Measurements from ENCODE around the gene TTPAL. TPM values are rescaled to one million over a fixed set of nuclear protein-coding genes. Genes with fewer than 3 reads are reported as not detected.

The TTPAL gene
- total RNA-seq, 2 experiments from 2014 or later, result 30.1 to 31.4 TPM

- Mint-ChIP-seq H3K36me3 (no peaks in the 10 kb centered on the region), H3K9me3 (no peaks in the 10 kb centered on the region), H3K27ac (no peak overlapping the region), H3K4me3 (no peak overlapping the region), H3K27me3 (no peaks in the 10 kb centered on the region), H3K4me1 (no peaks in the 10 kb centered on the region)
- no peak for DNase-seq
Measured at GRCh38 chr20:44454306-44454963, 21.2 kb upstream of the TTPAL start.

GRCh38 chr20:44455126-44455525 is 20.5 kb upstream of the TTPAL start:
- Mint-ChIP-seq H3K36me3 (no peaks in the 10 kb centered on the region), H3K27ac (no peak overlapping the region), H3K9me3 (no peaks in the 10 kb centered on the region), H3K27me3 (no peaks in the 10 kb centered on the region), H3K4me3 (no peak overlapping the region), H3K4me1 (no peaks in the 10 kb centered on the region)
- DNase-seq, result no peak

DNA sequence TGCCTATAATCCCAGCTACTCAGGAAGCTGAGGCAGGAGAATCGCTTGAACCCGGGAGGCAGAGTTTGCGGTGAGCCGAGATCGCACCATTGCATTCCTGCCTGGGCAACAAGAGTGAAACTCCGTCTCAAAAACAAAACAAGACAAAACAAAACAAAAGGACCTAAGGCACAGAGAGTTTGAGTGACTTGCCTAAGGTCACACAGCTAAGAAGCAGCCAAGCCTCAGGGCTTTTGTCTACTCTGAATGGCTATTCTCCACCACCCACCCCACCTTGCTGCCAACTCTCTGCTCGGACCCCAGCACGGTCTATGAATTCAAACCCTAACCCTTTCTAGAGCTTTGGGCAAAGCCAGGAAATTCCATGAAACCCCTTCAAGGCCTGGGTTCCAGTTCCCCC is 19.1 kb upstream of the TTPAL start:
- H3K36me3 Mint-ChIP-seq, result no peaks in the 10 kb centered on the region
- no peaks in the 10 kb centered on the region for H3K27me3 Mint-ChIP-seq
- H3K4me1 Mint-ChIP-seq, result no peaks in the 10 kb centered on the region
- no peaks in the 10 kb centered on the region for H3K9me3 Mint-ChIP-seq
- no peak for DNase-seq
- H3K27ac Mint-ChIP-seq, result no peak overlapping the region
- H3K4me3 Mint-ChIP-seq, result no peak overlapping the region

GRCh38 chr20:44457016-44457415 is 18.7 kb upstream of the TTPAL start:
- no peaks in the 10 kb centered on the region for H3K4me1 Mint-ChIP-seq
- no peaks in the 10 kb centered on the region for H3K27me3 Mint-ChIP-seq
- DNase-seq, result no peak
- no peaks in the 10 kb centered on the region for H3K9me3 Mint-ChIP-seq
- no peak overlapping the region for H3K4me3 Mint-ChIP-seq
- no peak overlapping the region for H3K27ac Mint-ChIP-seq
- H3K36me3 Mint-ChIP-seq, result no peaks in the 10 kb centered on the region

GRCh38 chr20:44459271-44459670 is 16.4 kb upstream of the TTPAL start:
- no peaks in the 10 kb centered on the region for H3K9me3 Mint-ChIP-seq
- H3K36me3 Mint-ChIP-seq, result no peaks in the 10 kb centered on the region
- no peaks in the 10 kb centered on the region for H3K4me1 Mint-ChIP-seq
- H3K4me3 Mint-ChIP-seq, result no peak overlapping the region
- DNase-seq, result no peak
- no peak overlapping the region for H3K27ac Mint-ChIP-seq
- H3K27me3 Mint-ChIP-seq, result no peaks in the 10 kb centered on the region

GRCh38 chr20:44460795-44461141 is 14.9 kb upstream of the TTPAL start:
- H3K4me1 Mint-ChIP-seq, result no peaks in the 10 kb centered on the region
- H3K9me3 Mint-ChIP-seq, result no peaks in the 10 kb centered on the region
- no peaks in the 10 kb centered on the region for H3K36me3 Mint-ChIP-seq
- H3K27ac Mint-ChIP-seq, result no peak overlapping the region
- H3K27me3 Mint-ChIP-seq, result no peaks in the 10 kb centered on the region
- no peak for DNase-seq
- H3K4me3 Mint-ChIP-seq, result no peak overlapping the region

DNA sequence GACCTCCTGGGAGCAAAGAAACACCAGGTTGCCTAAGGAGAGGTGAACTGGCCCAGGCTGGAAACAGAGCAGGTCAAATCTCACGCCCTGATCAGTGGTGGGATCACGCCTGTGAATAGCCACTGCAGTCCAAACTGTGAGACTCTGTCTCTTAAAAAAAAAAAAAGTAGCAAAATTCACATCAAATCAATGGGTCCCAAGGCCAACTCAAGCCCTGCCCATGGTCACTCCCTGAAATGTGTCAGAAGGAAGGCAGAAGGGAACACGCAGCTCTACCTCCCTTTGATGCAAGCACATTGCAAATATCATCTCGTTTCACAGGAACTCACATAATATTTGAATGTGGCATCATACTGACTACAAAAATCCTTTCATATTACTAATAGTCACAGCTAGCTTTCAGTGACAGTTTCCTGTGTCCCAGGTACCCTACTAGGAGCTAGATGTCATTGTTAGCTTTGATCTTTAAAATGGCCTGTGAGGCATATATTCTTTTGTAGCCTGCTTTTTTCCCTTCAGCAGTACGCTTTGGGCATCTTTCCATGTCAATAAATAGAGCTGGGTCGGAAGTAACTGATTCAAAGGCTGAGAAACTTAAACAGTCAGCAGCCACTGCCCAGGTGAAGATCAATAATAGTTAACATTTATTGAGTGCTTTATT is 14.4 kb upstream of the TTPAL start:
- H3K9me3 Mint-ChIP-seq, result no peaks in the 10 kb centered on the region
- no peak overlapping the region for H3K27ac Mint-ChIP-seq
- H3K36me3 Mint-ChIP-seq, result no peaks in the 10 kb centered on the region
- no peak for DNase-seq
- no peaks in the 10 kb centered on the region for H3K27me3 Mint-ChIP-seq
- H3K4me3 Mint-ChIP-seq, result no peak overlapping the region
- H3K4me1 Mint-ChIP-seq, result no peaks in the 10 kb centered on the region

- Mint-ChIP-seq H3K36me3 (no peaks in the 10 kb centered on the region), H3K27me3 (no peaks in the 10 kb centered on the region), H3K27ac (no peak overlapping the region)
Measured at GRCh38 chr20:44461803-44462174, 13.9 kb upstream of the TTPAL start.

DNA sequence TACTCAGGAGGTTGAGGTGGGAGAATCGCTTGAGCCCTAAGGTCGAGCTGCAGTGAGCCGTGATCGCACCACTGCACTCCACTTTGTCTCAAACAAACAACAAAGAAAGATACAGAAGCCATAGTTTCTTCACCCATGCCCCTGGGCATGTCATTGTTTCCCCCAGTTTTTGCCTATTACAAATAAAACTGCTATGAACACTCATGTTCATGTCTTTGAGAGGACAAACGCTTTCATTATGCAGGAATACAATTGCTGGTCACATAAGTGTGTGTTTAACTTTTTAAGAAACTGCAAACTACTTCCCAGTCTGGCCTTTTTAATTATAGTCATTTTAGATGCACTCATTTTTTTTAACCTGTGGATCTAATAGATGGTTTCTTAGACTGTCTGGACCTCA is 12.2 kb upstream of the TTPAL start:
- no peaks in the 10 kb centered on the region for H3K36me3 Mint-ChIP-seq
- no peaks in the 10 kb centered on the region for H3K27me3 Mint-ChIP-seq
- no peaks in the 10 kb centered on the region for H3K4me1 Mint-ChIP-seq
- no peak for DNase-seq
- H3K27ac Mint-ChIP-seq, result no peak overlapping the region
- no peak overlapping the region for H3K4me3 Mint-ChIP-seq
- H3K9me3 Mint-ChIP-seq, result no peaks in the 10 kb centered on the region

More at GRCh38 chr20:44461803-44462174, 13.9 kb upstream of the TTPAL start:
- no peak for DNase-seq
- no peaks in the 10 kb centered on the region for H3K4me1 Mint-ChIP-seq
- no peak overlapping the region for H3K4me3 Mint-ChIP-seq
- no peaks in the 10 kb centered on the region for H3K9me3 Mint-ChIP-seq

DNA sequence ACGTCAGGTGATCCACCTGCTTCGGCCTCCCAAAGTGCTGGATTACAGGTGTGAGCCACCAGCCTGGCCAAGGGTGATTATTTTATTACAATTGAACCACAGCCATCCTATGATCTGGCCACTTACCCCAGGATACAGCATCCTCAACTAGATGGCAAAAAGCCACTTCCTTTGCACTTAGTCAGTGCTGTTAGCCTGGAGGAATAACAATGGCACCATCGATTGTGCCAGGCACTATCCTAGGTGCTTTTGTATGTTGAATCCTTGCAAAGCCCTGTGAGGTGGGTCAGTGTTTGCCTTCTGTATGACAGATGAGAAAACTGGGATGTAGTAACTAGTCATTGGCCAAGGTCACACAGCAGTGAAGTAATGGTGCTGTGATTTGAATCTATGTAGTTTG is 11.2 kb upstream of the TTPAL start:
- Mint-ChIP-seq H3K9me3 (no peaks in the 10 kb centered on the region), H3K27ac (no peak overlapping the region), H3K4me1 (no peaks in the 10 kb centered on the region), H3K27me3 (no peaks in the 10 kb centered on the region), H3K4me3 (no peak overlapping the region), H3K36me3 (no peaks in the 10 kb centered on the region)
- DNase-seq, result no peak

GRCh38 chr20:44465001-44465560 is 10.6 kb upstream of the TTPAL start:
- no peak overlapping the region for H3K27ac Mint-ChIP-seq
- no peaks in the 10 kb centered on the region for H3K27me3 Mint-ChIP-seq
- no peaks in the 10 kb centered on the region for H3K4me1 Mint-ChIP-seq
- H3K4me3 Mint-ChIP-seq, result no peak overlapping the region
- H3K36me3 Mint-ChIP-seq, result no peaks in the 10 kb centered on the region
- H3K9me3 Mint-ChIP-seq, result no peaks in the 10 kb centered on the region
- DNase-seq, result no peak

- Mint-ChIP-seq H3K27ac (no peak overlapping the region), H3K36me3 (no peaks in the 10 kb centered on the region)
Measured at GRCh38 chr20:44467289-44467883, 8.3 kb upstream of the TTPAL start.

DNA sequence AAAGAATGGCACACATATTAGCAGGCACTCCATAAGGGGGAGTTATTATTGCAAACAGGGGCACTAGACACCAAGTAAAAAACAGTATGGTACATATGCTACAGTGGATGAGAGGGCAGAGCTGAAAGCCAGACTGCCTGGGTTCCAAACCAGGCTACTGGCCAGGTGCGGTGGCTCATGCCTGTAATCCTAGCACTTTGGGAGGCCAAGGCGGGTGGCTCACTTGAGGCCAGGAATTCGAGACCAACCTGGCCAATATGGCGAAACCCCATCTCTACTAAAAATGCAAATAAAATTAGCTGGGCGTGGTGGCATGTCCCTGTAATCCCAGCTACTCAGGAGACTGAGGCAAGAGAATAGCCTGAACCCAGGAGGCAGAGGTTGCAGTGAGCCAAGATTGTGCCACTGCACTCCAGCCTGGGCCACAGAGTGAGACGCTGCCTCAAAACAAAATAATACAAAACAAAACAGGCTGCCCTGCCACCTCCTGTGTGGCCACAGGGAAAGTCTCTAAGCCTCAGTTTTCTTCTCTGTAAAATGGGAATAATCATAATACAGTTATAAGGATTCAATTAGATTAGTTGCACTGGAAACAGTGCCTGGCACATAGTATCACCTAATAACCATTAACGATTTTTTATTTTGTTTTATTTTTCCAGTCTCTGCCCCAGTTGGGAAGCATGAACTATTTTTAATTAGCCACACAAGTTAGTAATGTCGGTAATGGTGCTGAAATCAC is 7.5 kb upstream of the TTPAL start:
- no peaks in the 10 kb centered on the region for H3K27me3 Mint-ChIP-seq
- H3K27ac Mint-ChIP-seq, result no peak overlapping the region
- no peaks in the 10 kb centered on the region for H3K4me1 Mint-ChIP-seq
- no peak overlapping the region for H3K4me3 Mint-ChIP-seq
- DNase-seq, result no peak
- no peaks in the 10 kb centered on the region for H3K9me3 Mint-ChIP-seq
- no peaks in the 10 kb centered on the region for H3K36me3 Mint-ChIP-seq

More at GRCh38 chr20:44467289-44467883, 8.3 kb upstream of the TTPAL start:
- no peaks in the 10 kb centered on the region for H3K4me1 Mint-ChIP-seq
- H3K27me3 Mint-ChIP-seq, result no peaks in the 10 kb centered on the region
- no peak for DNase-seq
- no peaks in the 10 kb centered on the region for H3K9me3 Mint-ChIP-seq
- no peak overlapping the region for H3K4me3 Mint-ChIP-seq

DNA sequence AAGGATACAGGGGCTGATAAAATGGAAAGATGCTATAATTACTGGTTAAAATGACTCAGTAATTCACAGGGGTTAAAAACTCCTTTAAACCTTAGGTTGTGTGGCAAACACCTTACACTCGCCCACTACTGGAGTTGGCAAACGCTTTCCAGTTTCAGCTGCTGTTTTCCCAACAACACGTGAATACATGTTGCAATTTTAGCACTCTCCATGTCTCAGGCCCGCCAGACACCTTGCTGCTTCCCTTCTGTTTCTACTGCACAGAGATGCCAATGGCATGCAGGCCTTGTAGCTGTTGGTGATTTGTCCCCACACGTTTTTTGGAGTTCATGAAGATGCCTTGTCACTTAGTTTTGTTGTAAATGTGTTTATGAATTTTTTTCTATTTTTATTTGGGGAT is 5.3 kb upstream of the TTPAL start:
- Mint-ChIP-seq H3K27me3 (no peaks in the 10 kb centered on the region), H3K4me1 (peaks cover 4% of the 10 kb centered on the region), H3K27ac (no peak overlapping the region), H3K36me3 (no peaks in the 10 kb centered on the region), H3K9me3 (no peaks in the 10 kb centered on the region), H3K4me3 (no peak overlapping the region)
- no peak for DNase-seq

GRCh38 chr20:44471481-44471882 is 4.2 kb upstream of the TTPAL start:
- no peaks in the 10 kb centered on the region for H3K27me3 Mint-ChIP-seq
- no peak for DNase-seq
- H3K4me3 Mint-ChIP-seq, result no peak overlapping the region
- peaks cover 2% of the 10 kb centered on the region for H3K36me3 Mint-ChIP-seq
- no peak overlapping the region for H3K27ac Mint-ChIP-seq
- no peaks in the 10 kb centered on the region for H3K9me3 Mint-ChIP-seq
- H3K4me1 Mint-ChIP-seq, result peaks cover 9% of the 10 kb centered on the region

All from activated naive CD8-positive, alpha-beta T cell treated with anti-CD3 and anti-CD28 coated beads for 36 hours (primary cell).